CD14-positive monocyte (primary cell): Measurements from ENCODE around the gene KCNJ2. TPM values are rescaled to one million over a fixed set of nuclear protein-coding genes. Genes with fewer than 3 reads are reported as not detected.

Experiments used
- DNase-seq, 3 donors: peaks; one replicate each; pipeline ENCODE4 v3.0.0-alpha.2; 2011 to 2022
- H2AFZ ChIP-seq: 2 replicates; pipeline ENCODE4 v1.6.0; 2012; ENCODE audit warnings: mild to moderate bottlenecking, low read depth, low read length, inconsistent platforms; ENCODE audit not compliant: insufficient read depth, poor library complexity, severe bottlenecking
- H3K27ac ChIP-seq, 2 donors: 1 replicate in 1 of 2; 2 replicates in 1 of 2; pipeline ENCODE4 v1.5.1; 2012 to 2013; ENCODE audit warnings: low read length in 2 of 2, control low read depth in 1 of 2, inconsistent platforms in 1 of 2, low read depth in 1 of 2, mild to moderate bottlenecking in 1 of 2
- H3K27me3 ChIP-seq, 2 donors: one replicate each; pipeline versions ENCODE4 v1.6.0 to v1.6.1; 2011 to 2013; ENCODE audit warnings: low read length in 2 of 2; ENCODE audit not compliant: control insufficient read depth in 2 of 2, insufficient read depth in 2 of 2
- H3K36me3 ChIP-seq, 2 donors: replicated peaks in 1 of 2; 1 replicate in 1 of 2; 2 replicates in 1 of 2; pipeline versions ENCODE4 v1.5.1 to v1.6.1; 2012 to 2013; ENCODE audit warnings: low read length in 2 of 2, control low read depth in 1 of 2, inconsistent platforms in 1 of 2, mild to moderate bottlenecking in 1 of 2; ENCODE audit not compliant: insufficient read depth in 2 of 2, control insufficient read depth in 1 of 2
- H3K4me1 ChIP-seq, 2 donors: 1 replicate in 1 of 2; 2 replicates in 1 of 2; pipeline versions ENCODE4 v1.5.1 to v1.6.1; 2012 to 2013; ENCODE audit warnings: low read length in 2 of 2, control low read depth in 1 of 2, inconsistent platforms in 1 of 2, mild to moderate bottlenecking in 1 of 2, moderate library complexity in 1 of 2; ENCODE audit not compliant: insufficient read depth in 2 of 2, control insufficient read depth in 1 of 2
- H3K4me2 ChIP-seq: replicated peaks from 2 replicates; pipeline ENCODE3; 2012; ENCODE audit warnings: low read length, moderate library complexity, mild to moderate bottlenecking; ENCODE audit not compliant: poor library complexity, severe bottlenecking; ENCODE audit errors: extremely low read depth
- H3K4me3 ChIP-seq, 3 experiments: fragments of 200-600 bp in 1 of 3; sonication (generic) in 1 of 3; replicated peaks in 1 of 3; 1 replicate in 2 of 3; 2 replicates in 1 of 3; pipeline ENCODE4 v1.5.1; 2011 to 2013; ENCODE audit warnings: low read length in 3 of 3, mild to moderate bottlenecking in 3 of 3, control low read depth in 2 of 3, low read depth in 2 of 3, inconsistent platforms in 1 of 3, moderate library complexity in 1 of 3
- H3K79me2 ChIP-seq: 2 replicates; pipeline ENCODE4 v1.6.0; 2012; ENCODE audit warnings: mild to moderate bottlenecking, control low read depth, inconsistent platforms, low read length, moderate library complexity; ENCODE audit not compliant: insufficient read depth
- H3K9ac ChIP-seq: 2 replicates; pipeline ENCODE4 v1.6.0; 2017; ENCODE audit warnings: low read length, mild to moderate bottlenecking; ENCODE audit not compliant: insufficient read depth, poor library complexity, severe bottlenecking
- H3K9me3 ChIP-seq, 2 donors: replicated peaks in 1 of 2; 1 replicate in 1 of 2; 2 replicates in 1 of 2; pipeline versions ENCODE4 v1.5.1 to v1.6.1; 2012 to 2013; ENCODE audit warnings: low read length in 2 of 2, control low read depth in 1 of 2; ENCODE audit not compliant: control insufficient read depth in 1 of 2, insufficient read depth in 1 of 2
- H4K20me1 ChIP-seq: 2 replicates; pipeline ENCODE4 v1.6.0; 2012; ENCODE audit warnings: mild to moderate bottlenecking, low read length, control low read depth, moderate library complexity; ENCODE audit not compliant: insufficient read depth
- H3K27ac Mint-ChIP-seq, 7 donors: one replicate each; pipeline ENCODE4 v1.8.0; 2020; ENCODE audit warnings: mild to moderate bottlenecking in 7 of 7, mixed read lengths in 7 of 7, moderate library complexity in 6 of 7, inconsistent platforms in 2 of 7
- H3K27me3 Mint-ChIP-seq, 3 donors: one replicate each; pipeline ENCODE4 v1.8.0; 2021 to 2022; ENCODE audit warnings: low read depth in 3 of 3, mild to moderate bottlenecking in 3 of 3, mixed read lengths in 3 of 3, moderate library complexity in 3 of 3, inconsistent platforms in 1 of 3
- H3K36me3 Mint-ChIP-seq, 2 donors: one replicate each; pipeline ENCODE4 v1.8.0; 2020; ENCODE audit warnings: mixed read lengths in 2 of 2, inconsistent platforms in 1 of 2, mild to moderate bottlenecking in 1 of 2
- H3K4me1 Mint-ChIP-seq: one replicate; pipeline ENCODE4 v1.8.0; 2020; ENCODE audit warnings: mild to moderate bottlenecking, mixed read lengths
- H3K4me3 Mint-ChIP-seq, 2 donors: one replicate each; pipeline ENCODE4 v1.8.0; 2020; ENCODE audit warnings: mild to moderate bottlenecking in 2 of 2, mixed read lengths in 2 of 2, moderate library complexity in 1 of 2
- H3K9me3 Mint-ChIP-seq, 7 donors: one replicate each; pipeline ENCODE4 v1.8.0; 2020 to 2022; ENCODE audit warnings: mixed read lengths in 7 of 7, mild to moderate bottlenecking in 6 of 7, moderate library complexity in 6 of 7, inconsistent platforms in 2 of 7
- CTCF ChIP-seq: fragments of 200-600 bp; IDR thresholded peaks from one replicate; pipeline ENCODE4 v1.8.0; 2022; ENCODE audit warnings: antibody characterized with exemption, mild to moderate bottlenecking
- WGBS: methylation state at CpG from one replicate; pipeline ENCODE4 v1.1.5; 2013; ENCODE audit warnings: missing lambda C conversion rate; ENCODE audit not compliant: insufficient coverage; 5-methylcytosine and 5-hydroxymethylcytosine counted together
- intact Hi-C, 2 donors: fragments of 100-400 bp; cut with micrococcal nuclease; formaldehyde crosslinking; loops; one replicate each; pipeline versions ENCODE4 v1.15.0 to v1.15.1; 2023
- polyA plus RNA-seq, 3 donors: library from polyadenylated mRNA; depleted of rRNA in 1 of 3; unstranded in 2 of 3; stranded (reverse) in 1 of 3; fragments of 300-500 nt in 2 of 3; fragments of >200 nt in 1 of 3; fragmentation: Illumina TruSeq in 2 of 3; gene quantifications; 1 replicate in 2 of 3; 2 replicates in 1 of 3; pipeline ENCODE4 v1.2.3, GENCODE V29; 2012 to 2021

The KCNJ2 gene
- polyA plus RNA-seq, 3 donors = 0.37 to 2.0 (median 1.7) TPM

GRCh38 chr17:70225276-70225675 is 55.9 kb downstream of the KCNJ2 start:
- Histone ChIP-seq H3K9ac (no peak overlapping the region), H3K4me1 (peaks cover 0 to 5% of the 10 kb centered on the region in 2 donors), H3K9me3 (no peaks in the 10 kb centered on the region), H4K20me1 (no peaks in the 10 kb centered on the region), H3K4me3 (no peak overlapping the region), H3K27ac (no peak overlapping the region), H3K27me3 (no peaks in the 10 kb centered on the region), H2AFZ (no peak overlapping the region), H3K36me3 (no peaks in the 10 kb centered on the region), H3K4me2 (no peak overlapping the region), H3K79me2 (no peaks in the 10 kb centered on the region)
- Mint-ChIP-seq H3K9me3 (no peaks in the 10 kb centered on the region), H3K4me3 (no peak overlapping the region), H3K36me3 (no peaks in the 10 kb centered on the region), H3K4me1 (peaks cover 4% of the 10 kb centered on the region), H3K27ac (no peak overlapping the region), H3K27me3 (peaks cover 0 to 2% (median 0%) of the 10 kb centered on the region in 3 donors)
- WGBS = 88% methylated on average over 1 of the region's 4 CpGs
- no peak for TF ChIP-seq CTCF
- intact Hi-C loops = no loop called here
- no peak for DNase-seq

Other genes with a start within 250 kb of the KCNJ2 start
- gene KCNJ16, start 94.3 kb upstream of the KCNJ2 start, polyA plus RNA-seq = not detected